ENCODE results near the gene MPDZ.

Gene MPDZ, protein sequence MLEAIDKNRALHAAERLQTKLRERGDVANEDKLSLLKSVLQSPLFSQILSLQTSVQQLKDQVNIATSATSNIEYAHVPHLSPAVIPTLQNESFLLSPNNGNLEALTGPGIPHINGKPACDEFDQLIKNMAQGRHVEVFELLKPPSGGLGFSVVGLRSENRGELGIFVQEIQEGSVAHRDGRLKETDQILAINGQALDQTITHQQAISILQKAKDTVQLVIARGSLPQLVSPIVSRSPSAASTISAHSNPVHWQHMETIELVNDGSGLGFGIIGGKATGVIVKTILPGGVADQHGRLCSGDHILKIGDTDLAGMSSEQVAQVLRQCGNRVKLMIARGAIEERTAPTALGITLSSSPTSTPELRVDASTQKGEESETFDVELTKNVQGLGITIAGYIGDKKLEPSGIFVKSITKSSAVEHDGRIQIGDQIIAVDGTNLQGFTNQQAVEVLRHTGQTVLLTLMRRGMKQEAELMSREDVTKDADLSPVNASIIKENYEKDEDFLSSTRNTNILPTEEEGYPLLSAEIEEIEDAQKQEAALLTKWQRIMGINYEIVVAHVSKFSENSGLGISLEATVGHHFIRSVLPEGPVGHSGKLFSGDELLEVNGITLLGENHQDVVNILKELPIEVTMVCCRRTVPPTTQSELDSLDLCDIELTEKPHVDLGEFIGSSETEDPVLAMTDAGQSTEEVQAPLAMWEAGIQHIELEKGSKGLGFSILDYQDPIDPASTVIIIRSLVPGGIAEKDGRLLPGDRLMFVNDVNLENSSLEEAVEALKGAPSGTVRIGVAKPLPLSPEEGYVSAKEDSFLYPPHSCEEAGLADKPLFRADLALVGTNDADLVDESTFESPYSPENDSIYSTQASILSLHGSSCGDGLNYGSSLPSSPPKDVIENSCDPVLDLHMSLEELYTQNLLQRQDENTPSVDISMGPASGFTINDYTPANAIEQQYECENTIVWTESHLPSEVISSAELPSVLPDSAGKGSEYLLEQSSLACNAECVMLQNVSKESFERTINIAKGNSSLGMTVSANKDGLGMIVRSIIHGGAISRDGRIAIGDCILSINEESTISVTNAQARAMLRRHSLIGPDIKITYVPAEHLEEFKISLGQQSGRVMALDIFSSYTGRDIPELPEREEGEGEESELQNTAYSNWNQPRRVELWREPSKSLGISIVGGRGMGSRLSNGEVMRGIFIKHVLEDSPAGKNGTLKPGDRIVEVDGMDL (N-terminal part only)

DNA sequence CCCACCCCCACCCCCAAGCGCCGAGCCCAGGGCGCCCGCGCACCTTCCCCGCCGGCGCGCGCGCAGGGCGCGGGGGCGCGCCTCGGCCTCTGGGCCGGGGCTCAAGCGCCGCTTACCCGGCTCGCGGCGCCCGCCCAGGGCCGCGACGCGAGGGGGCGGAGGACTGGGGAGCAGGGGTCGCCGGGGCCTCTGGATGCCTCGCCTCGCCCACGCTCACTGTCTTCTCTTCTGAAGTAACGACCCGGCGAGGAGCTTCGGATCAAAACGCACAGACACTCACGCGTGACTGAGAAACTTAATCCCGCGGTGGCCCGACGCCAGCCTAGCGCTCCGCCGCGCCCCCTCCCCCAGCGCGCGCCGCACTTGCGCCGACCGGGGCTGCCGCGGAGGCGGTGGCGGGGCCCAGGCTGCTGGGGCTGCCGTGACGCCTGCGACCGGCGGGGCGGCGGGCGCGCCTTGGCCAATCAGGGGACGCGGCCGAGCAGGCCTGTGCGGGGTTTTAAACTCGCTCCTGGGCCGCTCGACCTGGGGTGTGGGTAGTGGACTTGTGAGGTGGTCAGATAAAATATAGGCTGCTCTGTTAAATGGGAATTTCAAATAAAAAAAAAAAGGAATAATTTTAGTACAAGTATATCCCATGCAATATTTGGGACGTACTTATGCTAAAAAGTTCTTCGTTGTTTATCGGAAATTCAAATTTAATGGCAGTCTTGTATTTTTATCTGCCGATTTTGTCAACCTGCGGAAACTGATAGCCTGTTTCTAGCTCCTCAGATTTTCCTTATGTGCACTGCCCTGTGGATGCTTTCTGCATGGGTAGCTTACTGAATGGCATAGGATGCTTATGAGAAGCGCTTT, at the start of gene MPDZ:
Gene MPDZ, minus strand, starts transcription at position 409 of the 858 bp plus-strand sequence. CDS start 29,377 bp downstream, outside the sequence.
- no peak for DNase-seq

DNA sequence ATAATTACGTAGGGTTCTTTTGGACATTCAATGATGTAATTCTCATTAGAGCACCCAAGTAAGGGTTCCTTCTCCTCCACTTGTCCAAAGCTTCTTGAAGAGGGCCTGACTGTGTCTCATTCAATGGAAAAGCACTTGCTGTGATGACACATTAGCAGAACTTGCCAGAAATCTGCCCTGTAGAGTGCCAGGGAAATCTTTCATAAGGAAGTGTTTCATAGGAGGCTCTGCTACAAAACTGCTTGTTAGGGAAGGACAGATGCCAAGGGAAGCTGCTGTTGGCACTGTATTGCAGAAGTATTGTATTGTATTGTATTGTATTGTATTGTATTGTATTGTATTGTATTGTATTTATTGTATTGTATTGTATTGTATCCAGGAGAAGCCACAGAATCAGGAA, 45.5 kb upstream of the MPDZ start:
- no peak for DNase-seq

DNA sequence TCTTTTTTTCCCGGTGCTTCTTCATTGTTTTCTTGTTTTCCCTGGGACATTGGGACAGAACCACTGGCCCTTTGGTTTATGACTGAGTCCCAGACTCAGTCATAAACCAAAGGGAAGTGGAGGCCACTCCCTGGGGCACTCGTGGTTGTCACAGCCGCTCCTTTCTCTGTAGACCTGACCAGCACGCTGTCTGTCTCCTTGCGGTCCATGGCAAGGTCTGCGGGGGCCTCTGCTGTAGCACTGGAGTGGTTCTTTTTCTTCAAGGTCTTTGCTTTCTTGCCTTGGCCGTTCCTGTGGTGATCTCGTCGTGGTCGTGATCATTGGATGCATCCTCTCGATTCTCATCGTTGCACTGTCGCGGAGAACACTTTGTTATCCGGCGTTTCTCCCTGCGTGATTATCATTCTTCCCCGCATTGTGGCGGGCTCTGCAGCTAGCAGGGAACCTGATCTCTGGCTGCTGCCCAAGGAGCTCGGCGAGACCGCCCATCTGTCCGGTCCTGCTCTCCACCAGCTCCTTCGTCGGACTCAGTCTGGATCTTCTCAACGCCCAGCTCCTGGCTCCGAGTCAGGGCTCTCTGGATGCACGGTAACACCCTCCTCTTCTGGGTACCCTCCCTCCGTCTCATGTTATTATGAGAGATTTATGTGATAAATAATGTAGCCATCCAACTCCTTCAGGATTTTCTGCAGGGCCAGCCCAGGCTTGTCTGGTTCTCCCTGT, 43.5 kb upstream of the MPDZ start:
- no peak for DNase-seq

DNA sequence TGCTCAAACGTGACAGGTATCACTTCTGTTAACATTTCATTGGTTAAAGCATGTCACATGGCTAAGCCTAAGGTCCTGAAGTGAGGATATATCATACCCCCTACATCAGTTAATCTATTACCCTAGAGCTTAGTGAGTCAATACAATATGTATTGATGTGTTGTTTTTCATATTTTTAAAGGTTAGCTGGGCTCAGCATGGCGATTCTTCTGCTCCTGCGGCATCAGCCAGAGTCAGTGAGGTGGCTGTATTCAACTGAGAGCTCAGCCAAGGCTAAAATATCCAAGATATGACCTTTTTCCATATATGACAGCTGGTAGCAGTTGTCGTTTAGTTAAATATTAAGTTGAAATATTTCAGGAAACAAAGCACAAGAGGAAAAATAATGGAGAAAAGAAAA, 38.5 kb upstream of the MPDZ start:
- no peak for DNase-seq

DNA sequence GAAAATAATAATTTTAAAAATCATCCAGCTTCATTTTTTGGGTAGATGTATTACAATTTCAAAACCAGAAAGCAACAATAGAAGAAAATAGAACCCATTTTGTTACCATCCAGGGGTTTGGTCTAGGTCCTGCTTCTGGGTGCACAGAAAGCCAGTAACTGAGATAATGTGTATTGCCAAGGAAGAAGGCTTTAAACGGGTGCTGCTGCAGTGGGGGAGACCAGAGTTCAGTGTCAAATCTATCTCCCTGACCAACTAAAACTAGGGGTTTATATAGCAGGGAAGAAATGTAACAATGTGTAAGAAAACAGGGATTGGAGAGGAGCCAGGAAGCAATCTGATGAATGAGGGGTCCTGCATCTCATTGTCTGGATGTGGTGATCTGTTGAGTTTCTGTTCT, 17.5 kb upstream of the MPDZ start:
- no peak for DNase-seq

DNA sequence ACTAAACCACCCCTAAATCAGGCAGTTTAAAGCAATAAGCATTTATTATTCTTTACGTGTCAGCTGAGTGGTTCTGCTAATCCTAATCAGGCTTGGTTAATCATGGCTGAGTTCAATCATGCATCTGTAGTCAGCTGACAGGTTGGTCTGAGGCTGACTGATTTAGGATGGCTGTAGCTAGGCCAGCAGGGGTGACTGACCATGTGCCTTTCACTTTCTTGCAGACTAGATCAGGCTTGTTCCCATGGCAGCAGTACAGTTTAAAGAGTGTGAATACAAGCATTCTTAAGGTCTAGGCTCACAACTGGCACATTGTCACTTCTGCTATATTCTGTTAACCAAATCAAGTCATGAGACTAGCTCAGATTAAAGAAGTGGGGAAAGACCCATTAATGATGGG, 16.1 kb upstream of the MPDZ start:
- no peak for DNase-seq

DNA sequence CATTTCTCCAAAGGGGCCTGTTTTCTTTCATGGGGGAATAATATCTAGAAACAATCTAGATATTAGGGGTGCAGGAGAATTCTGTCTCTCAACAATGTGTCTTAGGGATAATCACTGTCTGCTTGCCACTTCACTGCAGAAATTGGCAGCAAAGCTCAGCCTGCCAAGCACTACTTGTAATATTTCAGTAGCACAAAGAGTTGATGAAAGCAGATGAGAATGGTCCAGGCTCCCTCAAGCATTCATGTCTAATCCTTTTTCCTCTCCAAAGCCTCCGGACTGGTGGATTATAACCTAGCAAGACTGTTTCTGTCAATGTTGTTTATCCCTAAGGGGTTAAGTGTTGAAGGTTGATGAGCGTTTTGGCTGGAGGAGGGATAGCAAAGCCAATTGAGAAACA, 13.3 kb upstream of the MPDZ start:
- no peak for DNase-seq

DNA sequence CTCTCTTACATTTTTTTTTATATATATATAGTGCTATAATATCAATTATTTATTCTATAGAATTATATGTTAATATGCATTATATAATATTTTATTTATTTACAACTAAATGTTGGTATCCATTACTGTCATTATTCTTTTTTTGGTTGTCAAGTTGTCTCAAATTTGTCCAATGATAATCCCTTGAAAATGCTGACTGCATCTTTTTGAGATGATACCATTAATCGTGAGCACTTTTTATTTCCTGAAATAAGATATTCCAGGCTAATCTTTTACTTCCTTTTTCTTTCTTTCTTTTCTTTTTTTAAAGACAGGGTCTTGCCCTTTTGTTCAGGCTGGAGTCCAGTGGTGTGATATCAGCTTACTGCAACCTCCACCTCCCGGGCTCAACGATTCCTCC, 12.7 kb upstream of the MPDZ start:
- DNase-seq, result no peak

DNA sequence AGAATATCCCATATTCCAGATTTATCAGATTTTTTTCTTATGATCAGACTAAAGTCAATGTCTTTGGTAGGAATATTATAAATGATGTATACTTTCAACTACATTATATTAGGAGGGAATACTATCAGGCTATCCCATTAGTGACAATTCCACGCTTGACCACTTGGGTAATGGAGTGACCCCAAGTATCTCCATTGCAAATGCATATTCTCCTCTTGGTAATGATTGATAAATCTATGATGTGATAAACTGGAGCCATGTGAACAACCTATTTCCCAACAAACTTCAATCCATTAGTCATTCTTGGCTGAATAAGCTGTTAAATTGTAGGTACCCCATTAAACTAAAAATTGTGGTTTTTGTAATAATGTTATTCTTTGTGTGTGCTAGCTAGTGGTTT, 12.2 kb upstream of the MPDZ start:
- no peak for DNase-seq

DNA sequence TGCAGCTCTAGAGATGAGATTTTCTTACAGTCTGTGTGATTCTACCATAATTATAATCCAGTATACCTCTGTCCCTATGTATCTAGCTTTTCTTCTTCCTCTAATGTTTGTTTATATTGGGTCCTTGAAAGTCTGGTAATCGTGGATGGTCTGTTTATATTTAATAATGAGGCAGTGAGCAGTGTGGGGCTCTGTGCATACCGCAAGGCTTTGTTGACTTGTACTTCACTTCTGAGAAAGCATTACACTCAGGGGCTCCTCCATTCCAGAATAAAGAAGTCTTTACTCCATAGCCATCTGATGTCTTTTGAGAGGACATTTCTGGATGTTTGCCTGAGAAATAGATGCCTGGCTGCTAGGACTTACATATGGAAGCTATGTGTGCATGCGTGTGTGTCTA, 4.5 kb upstream of the MPDZ start:
- no peak for DNase-seq

DNA sequence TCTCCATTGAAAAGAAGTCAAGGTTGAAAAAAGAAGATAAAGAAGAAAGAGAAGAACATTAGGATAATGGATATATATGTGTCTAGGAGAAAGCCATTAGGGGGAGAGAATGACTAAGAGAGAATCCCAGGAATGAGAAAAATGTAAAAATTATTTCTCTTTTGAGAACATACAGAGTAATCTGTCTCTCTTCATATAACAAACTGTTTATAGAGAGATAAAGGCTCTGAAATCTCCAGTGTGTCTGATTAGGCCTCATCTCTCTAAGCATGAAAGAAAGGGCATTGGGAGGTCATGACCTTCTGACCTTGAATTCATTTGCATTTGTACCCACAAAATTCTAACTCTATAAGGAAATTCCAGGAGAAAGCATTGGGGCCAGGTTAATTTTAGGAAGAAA, 3.5 kb upstream of the MPDZ start:
- no peak for DNase-seq

DNA sequence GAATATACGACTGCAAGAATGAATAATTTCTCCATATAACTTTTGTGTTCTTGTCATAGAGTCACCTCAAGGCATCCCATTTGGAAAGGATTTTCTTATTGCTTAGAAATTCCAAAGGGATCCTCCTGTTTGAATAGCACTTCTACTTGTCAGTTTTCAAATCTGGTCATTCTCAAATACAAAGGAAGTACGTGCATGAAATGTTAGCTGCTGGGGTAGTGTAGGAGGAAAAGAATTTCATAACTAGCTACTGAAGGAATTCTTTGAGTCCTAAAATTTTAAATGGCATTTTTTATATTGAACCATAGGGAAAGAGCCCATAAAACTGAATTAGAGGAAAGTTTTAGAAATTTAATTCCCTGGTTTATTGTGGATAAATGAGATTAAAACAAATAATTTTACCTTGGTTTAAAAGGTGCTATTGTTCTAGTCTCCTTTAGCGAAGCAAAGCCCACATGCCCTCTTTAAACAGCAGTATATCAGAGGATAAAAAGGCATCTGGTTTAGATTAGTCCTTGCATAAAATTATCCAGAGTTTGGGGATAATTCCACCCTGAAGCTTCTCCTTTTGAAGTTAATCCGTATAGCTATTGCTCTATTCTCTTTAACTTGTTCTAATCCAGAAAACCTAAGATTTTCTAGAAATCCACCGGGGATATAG, 2.0 kb upstream of the MPDZ start:
- no peak for DNase-seq

DNA sequence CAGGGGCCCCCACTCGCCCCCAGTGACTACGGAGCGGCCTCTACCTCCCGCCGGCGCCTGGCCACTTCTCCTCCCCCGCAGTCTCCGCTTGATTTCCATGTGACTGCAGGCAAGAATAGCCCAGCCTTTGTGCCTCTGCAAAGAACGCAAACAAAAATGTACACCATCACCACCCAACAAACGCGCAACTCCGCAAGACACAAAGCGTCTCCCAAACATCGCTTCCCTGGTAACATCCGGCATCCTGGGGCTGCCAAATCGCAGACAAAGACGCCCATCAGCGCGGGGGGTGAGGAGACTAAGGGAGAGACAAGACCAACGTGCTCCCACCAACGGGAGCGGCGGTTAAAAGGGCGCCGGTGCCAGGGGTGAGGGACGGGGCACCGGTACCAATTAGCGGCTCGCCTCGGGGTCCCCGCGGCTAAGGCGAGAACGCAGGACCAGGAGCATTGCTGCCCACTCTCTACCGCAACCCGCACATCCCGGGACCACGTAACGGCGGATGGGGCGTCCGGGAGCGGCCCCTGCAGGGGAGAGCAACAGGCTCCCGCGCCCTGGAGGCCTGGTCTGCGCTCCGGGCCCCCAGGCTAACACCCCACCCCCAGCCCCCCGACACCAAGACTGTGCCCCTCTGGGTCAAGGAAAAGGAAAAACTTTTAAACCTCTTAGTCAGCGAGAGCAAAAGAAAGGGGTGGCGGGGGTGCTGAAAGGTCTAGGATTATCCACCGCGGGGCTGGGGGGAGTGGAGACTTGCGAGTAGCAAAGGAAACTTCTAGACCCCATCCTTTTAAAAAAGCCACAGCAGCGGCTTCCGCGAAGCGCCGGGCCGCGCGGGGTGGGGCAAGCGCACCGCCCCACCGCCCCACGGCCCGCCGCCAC, 885 bp downstream of the MPDZ start:
- DNase-seq, result no peak

DNA sequence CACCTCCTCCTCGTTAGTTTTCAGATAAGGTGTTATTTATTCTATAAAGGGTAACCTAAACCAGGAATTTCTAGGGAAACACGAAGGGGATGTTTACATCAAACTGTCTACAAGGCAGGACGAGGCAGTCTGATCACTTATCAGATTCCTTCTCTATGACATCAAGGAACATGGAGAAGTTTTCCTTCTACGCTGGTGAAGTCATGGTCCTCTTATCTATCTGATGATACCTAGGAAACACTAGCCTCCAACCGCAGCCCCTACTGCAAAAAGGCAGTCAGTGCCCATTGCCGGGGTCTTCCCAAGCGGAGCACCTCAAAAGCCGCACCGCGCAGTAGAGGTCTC, 1.5 kb downstream of the MPDZ start:
- no peak for DNase-seq

DNA sequence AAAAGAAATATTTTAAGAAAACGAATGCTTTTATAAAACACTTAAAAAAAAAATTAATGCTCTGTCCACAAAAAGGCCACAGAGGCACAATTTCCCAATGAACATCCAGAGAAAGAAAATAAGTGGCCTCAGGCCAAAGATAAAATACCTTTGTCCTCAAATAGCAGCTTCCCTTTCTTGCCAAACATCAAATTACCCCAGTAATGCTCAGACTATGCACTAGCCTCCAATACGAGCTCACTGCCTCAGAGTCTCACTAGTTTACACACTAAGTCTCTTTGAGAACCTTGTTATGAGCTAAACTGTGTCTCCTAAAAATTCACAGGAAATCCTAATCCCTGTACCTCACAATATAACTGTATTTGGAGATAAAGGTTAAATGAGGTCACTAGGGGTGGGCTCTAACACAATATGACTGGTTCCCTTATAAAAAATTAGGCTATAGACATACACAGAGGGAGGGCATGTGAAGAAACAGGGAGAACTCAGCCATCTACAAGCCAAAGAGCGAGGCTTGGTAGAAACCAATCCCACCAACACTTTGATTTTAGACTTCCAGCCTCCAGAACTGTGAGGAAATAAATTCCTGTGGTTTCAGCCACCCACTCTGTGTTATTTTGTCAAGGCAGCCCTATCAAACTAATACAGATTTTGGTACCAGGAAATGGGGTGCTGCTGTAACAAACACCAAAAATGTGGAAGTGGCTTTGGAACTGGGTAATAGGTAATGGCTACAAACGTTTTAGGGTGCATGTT, 4.4 kb downstream of the MPDZ start:
- no peak for DNase-seq

DNA sequence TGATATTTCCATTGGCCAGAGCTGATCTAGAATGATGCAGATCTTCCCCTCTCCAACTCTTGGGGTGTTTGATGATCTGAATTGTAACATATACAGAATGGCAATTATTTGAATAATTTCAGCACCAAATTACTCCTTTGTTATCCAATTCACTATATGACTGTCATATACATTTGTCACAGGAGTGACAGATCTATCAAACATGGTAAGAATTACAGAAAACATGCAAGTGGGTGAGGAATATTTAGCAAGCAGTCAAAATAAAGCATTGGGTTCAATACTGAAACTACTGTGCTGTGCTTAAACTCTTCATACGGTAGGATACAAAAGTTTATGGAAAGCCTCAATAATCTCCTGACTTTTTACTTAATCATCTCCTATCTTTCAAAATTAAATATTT, 8.8 kb downstream of the MPDZ start:
- no peak for DNase-seq

DNA sequence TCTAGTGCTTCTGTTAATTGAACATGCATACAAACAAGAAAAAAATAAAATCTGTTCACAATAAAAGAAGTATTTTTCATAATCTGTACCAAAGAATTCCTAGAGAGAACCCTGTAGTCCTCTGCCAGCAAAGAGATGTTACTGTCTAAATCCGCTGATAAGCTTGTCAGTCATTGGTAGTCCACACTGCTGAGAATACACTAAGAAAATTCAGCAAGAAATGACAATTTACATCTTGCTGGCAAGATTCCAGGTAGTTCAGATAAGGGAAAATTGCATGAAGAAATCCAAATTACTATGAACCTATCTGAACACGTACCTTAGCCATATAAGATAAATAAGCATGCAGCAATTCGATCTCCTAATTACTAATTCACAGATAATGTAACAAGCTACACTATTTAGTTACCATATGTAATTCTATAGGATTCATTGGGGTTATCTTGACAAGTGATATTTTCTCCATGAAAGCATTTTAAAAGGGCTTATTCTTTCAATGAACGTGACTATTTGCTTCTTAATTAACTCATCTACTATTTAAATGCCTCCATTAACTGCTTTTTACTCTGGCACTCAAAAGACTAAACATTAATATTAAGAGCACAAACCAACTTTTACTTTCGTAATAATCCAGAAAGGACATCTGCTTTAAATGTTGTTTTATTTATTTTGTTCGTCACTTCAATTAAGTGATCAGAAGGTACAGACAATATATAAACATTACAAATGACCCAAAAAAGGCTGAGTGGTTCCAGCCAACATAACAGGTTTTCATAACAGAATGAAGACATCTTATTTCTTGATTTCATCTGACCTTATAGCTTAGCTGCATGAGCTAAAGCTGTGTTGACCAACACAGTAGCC, 9.7 kb downstream of the MPDZ start:
- no peak for DNase-seq

DNA sequence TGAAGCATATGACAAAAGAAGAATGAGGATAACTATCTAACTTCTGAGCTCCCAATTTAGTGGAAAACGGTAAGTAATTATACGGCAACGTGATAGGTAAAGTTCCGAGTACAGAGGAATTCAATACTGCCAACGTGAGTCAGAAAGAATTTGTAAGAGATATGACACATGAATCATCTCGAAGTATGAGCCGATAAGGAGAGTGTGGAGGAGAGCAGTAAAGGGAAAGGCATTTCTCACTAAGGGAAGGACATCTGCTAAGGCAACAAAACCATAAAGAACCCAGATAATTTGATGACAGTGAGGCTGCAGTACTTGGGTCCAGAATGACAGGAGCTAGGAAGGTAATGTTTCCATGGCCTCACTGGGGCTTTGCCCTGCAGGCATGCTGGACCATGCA, 11.0 kb downstream of the MPDZ start:
- DNase-seq, result no peak

DNA sequence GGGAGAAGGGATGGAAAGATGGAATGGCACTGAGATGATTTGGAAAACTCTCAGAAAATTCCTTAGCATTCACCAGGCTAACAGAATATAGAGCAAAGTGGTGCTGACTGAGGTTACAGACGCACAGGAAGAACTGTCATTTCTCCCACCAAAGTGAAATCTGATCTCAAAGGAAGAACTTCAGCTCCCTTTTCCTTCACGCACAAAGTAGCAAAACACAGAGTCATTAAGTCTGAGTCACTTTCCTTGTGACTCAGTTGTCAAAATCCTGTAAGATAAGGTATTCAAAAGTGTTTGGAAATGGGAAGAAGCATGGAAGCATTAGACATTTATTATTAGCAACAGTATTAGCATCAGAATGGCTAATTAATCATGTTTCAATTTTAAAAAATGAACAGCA, 11.7 kb downstream of the MPDZ start:
- no peak for DNase-seq

All from NCI-H524 treated with DMSO at 0.1 percent for 48 hours (cell line).